Posterior cingulate gyrus (tissue), 11 donors: Measurements from ENCODE around the gene TP53I13.

Experiments used
- DNase-seq, 10 donors: peaks; one replicate each; pipeline versions ENCODE4 v3.0.0 to v3.0.0-alpha.2; 2020 to 2021; ENCODE audit warnings: mixed read lengths in 3 of 10
- intact Hi-C: fragments of 100-400 bp; cut with DNase I; formaldehyde crosslinking; loops from one replicate; pipeline ENCODE4 v1.15.1; 2023

Gene TP53I13

GRCh38 chr17:29591146-29591736, 22.7 kb downstream of the TP53I13 start:
- DNase-seq: peak in 5 of 10 donors; percentile 51 to 91 (median 83)
- intact Hi-C loops: loop anchor here (1.0 kb wide), 1 partner anchor 11 kb away; no protein-coding TSS in a partner anchor

DNA sequence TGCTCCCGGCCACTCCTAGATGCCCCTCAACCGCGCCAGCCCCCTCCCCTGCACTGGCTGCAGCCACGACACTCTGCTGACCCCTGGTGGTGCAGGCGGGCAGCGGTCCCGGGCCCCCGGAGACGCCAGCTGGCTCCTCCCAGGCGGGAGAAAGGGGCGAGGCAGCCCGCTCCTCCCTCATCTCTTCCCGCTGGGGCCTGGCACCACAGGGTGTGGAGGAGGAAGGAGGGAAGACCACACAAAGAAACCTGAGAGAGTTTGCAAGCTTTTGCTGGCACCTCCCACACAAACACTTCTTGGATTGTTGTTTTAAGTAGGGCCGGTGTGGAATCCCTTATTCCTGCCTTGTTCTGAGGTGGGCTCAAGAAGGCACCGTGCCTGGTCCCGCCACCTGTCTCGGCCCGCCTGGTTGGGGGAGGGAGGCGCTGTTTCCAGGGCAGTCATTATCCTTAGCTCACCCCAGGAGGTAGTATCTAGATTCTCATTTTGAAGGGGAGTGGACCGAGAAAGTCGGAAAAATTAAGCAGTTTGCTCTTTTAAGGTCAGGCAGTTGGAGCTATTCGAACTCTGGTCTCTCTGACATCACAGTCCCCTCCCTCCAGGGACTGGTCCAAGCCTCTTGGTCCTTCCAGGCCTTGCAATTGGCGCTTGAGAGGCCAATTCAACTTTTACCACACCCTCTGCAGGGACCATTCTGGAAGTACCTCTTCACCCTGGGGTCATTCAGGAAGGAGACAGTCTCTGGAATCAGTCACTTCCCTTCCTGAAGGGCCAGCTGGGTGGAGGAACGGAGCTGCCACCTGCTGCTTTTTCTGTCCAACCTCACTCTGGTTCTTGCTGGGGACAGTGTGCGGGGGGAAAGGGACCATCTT, 23.5 kb downstream of the TP53I13 start:
- intact Hi-C loops: loop anchor here (1.0 kb wide), 1 partner anchor 12 kb away; no protein-coding TSS in a partner anchor
- DNase-seq: peak; percentile 85 to 99 (median 94)

DNA sequence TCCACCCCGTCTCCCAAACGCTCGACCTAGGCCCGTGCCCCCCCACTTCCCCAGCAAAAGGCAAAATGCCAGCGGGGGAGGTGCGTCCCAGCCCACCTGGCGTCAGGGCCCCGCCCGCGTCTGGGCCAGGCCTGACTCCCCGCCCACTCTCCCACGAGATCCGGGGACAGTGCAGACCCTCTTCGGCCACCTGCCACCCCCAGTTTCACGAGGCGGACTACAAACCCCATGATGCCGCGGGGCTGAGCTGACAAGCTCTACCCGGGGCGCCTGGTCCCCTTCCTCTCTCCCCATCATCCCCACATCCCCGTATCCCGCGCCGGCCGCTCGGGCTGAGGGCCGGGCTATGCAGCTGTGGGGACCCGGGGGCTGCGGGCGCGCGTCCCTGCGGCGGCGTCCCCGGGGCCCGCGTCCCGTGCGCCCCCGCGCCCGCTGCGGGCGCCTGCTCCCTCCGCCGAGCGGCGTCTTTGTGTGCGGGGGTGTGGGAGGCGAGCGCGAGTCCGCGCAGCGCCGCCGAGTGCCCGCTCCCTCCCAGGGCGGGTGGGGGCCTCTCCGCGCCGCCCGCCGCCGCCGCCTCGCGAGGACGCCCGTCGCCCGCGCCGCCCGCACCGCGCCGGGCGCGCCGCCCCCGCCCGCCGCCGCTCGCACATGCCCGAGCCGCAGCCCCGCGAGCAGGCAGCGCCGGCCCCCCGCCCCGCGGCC, 24.5 kb downstream of the TP53I13 start, which contains the start of gene ANKRD13B:
Gene ANKRD13B (plus strand): TSS at position 283 of the 702 bp plus-strand sequence. CDS start 490 bp downstream, outside the sequence.
- intact Hi-C loops: loop anchor here (1.0 kb wide), 1 partner anchor 20 kb away; no protein-coding TSS in a partner anchor

DNA sequence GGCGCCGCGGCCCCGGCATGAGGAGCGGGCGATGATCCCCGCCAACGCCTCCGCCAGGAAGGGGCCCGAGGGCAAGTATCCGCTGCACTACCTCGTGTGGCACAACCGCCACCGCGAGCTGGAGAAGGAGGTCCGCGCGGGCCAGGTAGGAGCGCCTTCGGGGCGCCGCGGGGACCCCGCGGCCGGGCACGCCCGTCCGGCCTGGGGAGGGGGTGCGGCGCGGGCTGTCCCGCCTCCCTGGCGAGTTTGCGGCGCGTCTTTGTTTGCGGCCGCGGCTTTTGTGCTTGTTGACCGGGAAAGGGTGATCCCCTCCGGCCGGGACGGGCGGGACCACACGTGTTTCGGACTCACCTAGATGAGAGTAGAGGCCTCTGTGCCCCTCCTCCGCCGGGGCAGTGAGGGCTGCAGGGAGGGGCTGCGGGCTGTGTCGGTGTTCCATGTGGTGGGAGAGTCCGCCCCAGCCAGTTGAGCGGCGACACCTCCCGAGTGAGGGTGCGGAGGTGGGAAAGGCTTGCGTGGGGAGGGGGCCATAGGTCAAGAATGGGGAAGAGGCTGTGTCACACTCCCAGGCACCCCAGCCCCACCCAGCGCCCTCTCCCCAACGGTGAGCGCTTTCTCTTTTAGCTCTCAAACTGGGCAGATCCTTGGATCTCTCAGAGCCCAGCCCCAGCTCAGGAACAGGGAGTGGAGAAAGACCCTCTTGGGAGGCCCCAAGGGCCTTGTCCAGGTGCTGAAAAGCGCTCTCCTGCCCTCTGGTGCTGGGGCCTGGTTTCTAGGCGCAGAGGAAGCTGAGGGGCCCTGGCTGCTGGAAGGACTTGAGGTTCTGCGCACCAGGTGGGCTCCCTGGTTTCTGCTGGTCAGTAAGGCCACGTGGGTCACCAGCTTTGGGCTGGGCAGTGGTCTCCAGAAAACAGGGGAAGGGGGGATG, 25.4 kb downstream of the TP53I13 start:
- peak in 3 of 10 donors; percentile 66 to 87 (median 85) for DNase-seq
- intact Hi-C loops: loop anchor here (1.0 kb wide), 1 partner anchor 19 kb away; no protein-coding TSS in a partner anchor

More for the DNA sequence above, 24.5 kb downstream of the TP53I13 start, which contains the start of gene ANKRD13B:
- DNase-seq: peak; percentile 66 to 96 (median 77)

DNA sequence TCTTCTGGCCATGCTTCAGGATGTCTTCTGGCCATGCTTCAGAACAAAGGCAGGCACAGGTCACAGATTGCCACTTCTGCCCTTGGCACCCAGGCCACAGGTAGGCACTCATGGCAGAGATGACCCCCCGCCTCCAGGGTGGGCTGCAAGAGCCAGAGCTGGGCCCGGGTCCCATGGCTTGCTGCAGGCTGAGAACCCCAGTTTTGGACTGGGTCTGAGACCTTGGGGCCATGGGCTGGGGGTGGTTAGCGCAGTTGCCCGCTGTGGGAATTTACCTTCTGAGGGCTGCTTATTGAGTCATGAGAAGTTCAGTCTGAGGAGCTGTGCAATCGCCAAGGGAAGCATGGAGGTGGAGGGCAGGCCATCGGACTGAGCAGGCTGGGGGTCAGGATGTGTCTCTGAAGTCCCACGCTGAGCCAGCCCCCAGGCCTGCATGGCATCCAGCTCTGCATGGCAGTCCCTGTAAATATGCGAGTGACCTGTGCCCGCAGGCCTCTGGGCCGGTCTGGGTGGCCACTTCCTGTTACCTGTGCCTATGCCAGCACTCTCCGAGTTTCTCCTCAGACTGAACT, 26.1 kb downstream of the TP53I13 start:
- peak in 2 of 10 donors; percentile 51 to 64 for DNase-seq
- intact Hi-C loops: no loop called here

DNA sequence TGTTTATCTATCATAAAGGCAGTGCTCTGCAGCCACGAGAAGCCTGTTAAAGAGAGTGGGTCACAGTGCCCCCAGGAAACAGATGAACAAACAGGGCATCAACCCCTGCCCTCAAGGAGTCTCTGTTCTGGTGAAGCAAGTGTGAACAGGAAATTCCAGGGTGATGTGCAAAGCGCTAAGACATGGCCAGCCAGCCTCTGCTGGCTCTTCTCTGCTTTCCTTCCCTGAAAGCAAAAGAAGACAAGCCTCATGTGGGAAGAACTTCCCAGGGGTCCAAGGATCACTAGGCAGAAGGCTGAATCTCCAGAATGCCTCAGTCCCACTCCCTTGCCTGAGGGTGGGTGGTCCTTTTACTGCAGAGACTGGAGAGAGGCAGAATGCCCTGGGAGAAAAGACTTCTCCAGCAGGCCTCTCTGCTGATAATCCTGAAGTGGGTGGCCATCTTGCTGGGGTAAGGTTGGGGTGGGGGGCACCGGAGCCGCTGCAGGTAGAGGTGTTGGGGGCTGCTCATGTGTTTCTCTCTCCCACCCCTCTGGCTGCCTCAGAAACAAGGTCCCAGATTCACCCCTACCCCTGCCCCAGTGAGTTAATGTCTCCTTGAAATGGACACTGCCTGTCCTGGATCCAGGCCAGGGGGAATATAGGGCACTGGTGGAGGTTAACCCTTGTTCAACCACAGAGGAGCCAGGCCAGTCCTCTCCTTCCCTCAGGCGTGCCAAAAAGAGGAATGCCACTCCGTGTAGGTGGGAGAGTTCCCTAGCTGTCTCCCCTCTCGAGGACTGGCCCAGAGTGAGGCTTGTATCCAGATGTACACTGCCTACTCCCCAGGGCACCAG, 26.8 kb downstream of the TP53I13 start:
- intact Hi-C loops: no loop called here
- peak in 3 of 10 donors; percentile 34 to 75 (median 54) for DNase-seq

- peak in 3 of 10 donors; percentile 64 to 81 (median 81) for DNase-seq
- intact Hi-C loops: no loop called here
Observed at GRCh38 chr17:29595943-29596774, 27.7 kb downstream of the TP53I13 start.

GRCh38 chr17:29596811-29597210, 28.3 kb downstream of the TP53I13 start:
- intact Hi-C loops: no loop called here

GRCh38 chr17:29597361-29598172, 29.1 kb downstream of the TP53I13 start:
- DNase-seq: peak in 2 of 10 donors; percentile 59 to 72
- intact Hi-C loops: no loop called here

More at GRCh38 chr17:29596811-29597210, 28.3 kb downstream of the TP53I13 start:
- DNase-seq: peak in 2 of 10 donors; percentile 72

DNA sequence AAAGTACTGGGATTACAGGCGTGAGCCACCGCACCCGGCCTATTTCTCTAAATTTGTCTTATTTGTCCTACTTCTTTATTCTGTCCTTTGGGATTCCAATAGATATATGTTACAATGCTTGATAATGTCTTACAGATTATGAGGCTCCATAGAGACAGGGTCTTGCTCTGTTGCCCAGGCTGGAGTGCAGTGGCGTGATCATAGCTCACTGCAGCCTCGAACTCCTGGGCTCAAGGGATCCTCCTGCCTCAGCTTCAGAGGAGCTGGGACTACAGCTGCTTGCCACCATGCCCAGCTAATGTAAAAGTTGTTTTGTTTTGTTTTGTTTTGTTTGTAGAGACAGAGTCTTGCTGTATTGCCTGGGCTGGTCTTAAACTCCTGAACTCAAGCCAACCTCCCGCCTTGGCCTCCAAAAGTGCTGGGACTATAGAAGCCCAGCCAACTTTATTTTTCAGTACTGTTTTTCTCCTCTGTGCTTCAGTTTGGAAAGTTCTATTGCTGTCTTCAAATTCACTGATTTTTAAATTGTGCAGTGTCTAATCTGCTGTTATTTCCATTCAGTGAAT, 34.7 kb downstream of the TP53I13 start:
- intact Hi-C loops: no loop called here
- DNase-seq: peak in 2 of 10 donors; percentile 33 to 37

- intact Hi-C loops: no loop called here
- DNase-seq: peak in 2 of 10 donors; percentile 59 to 77
Observed at GRCh38 chr17:29607557-29608195, 39.2 kb downstream of the TP53I13 start.

DNA sequence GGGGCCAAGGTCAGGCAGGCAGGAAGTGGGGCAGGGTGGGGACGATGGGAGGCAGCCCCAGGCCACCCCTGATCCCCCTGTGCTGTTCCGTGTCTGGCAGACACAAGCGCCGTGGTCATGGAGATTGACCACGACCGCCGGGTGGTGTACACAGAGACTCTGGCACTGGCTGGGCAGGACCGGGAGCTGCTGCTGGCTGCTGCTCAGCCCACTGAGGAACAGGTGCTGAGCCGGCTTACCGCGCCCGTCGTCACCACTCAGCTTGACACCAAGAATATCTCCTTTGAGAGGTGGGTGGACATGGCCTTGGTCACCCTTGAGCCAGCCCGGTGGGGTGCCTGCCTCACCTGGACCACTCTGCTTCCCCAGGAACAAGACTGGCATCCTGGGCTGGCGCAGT, 40.5 kb downstream of the TP53I13 start:
- intact Hi-C loops: no loop called here
- DNase-seq: peak in 2 of 10 donors; percentile 33 to 66

DNA sequence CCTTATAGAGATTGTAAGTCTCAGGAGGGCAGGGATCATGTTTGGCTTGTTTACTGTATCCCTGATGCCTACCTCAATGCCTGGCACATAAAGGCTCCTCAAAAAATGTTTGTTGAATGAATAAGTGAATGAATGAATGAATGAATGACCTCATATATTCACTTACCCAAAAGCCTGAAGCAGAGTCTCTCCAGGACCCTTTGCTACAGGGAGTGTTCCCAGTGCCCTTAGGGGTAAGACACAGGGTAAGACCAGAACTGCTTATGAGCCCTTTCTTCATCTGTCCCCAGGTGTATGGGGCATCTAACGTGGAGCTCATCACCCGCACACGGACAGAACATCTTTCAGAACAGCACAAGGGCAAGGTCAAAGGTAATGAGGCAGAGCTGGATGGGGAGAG, 41.9 kb downstream of the TP53I13 start:
- intact Hi-C loops: no loop called here

DNA sequence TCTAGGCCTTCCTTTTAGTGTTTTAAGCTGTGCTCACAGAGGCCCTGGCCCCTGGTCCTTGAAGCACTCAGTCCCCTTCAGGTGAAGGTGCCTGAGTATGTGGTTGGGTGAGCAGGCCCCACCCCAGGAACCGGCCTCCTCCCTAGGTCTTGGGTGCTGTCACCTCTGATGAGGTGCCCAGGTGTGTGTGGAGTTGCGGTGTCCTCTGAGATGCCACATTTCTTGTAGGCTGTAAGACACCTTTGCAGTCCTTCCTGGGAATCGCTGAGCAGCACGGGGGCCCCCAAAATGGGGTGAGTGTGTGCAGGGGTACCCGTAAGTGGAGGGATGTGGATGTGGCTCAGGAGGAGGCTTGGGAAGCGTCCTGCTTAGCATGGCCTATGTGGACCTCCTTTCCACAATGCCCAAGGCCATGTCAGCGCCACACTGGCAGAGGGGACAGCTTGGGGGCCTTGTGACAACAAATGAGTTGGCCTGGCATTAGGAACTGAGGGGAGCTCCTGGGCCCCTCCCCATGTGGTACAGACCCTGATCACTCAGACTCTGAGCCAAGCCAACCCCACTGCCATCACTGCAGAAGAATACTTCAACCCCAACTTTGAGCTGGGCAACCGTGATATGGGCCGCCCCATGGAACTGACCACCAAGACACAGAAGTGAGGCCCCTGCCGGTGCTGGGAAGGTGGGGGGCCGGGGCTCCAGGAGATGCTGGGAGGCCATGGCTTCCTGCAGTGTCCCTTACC, 43.0 kb downstream of the TP53I13 start:
- intact Hi-C loops: no loop called here
- DNase-seq: peak in 2 of 10 donors; percentile 60 to 69

More for the DNA sequence above, 41.9 kb downstream of the TP53I13 start:
- DNase-seq: no peak

GRCh38 chr17:29612094-29612403, 43.5 kb downstream of the TP53I13 start:
- DNase-seq: peak in 1 of 10 donors; percentile 64
- intact Hi-C loops: no loop called here
